Tibial nerve (tissue), 4 donors: ENCODE measurements around the gene MSI2.

ENCODE experiments used
- EP300 ChIP-seq, 2 donors: sonication (generic); formaldehyde crosslinking; IDR thresholded peaks; one replicate each; pipeline ENCODE4 v1.6.1; 2017; ENCODE audit warnings: antibody characterized with exemption in 2 of 2, mild to moderate bottlenecking in 1 of 2
- POLR2A ChIP-seq, 2 donors: fragments of 450-650 bp; IDR thresholded peaks; one replicate each; pipeline ENCODE4 v1.6.1; 2017; ENCODE audit warnings: antibody characterized with exemption in 2 of 2, mild to moderate bottlenecking in 2 of 2, moderate library complexity in 2 of 2
- TF ChIP-seq, protein P1 (sequence below), 5 experiments: fragments of 200-600 bp in 3 of 5; fragments of 450-650 bp in 2 of 5; sonication (generic) in 3 of 5; IDR thresholded peaks; one replicate each; pipeline ENCODE4 v1.5.1; 2016 to 2019; ENCODE audit warnings: antibody characterized with exemption in 5 of 5, mild to moderate bottlenecking in 3 of 5, moderate library complexity in 2 of 5

DNA sequence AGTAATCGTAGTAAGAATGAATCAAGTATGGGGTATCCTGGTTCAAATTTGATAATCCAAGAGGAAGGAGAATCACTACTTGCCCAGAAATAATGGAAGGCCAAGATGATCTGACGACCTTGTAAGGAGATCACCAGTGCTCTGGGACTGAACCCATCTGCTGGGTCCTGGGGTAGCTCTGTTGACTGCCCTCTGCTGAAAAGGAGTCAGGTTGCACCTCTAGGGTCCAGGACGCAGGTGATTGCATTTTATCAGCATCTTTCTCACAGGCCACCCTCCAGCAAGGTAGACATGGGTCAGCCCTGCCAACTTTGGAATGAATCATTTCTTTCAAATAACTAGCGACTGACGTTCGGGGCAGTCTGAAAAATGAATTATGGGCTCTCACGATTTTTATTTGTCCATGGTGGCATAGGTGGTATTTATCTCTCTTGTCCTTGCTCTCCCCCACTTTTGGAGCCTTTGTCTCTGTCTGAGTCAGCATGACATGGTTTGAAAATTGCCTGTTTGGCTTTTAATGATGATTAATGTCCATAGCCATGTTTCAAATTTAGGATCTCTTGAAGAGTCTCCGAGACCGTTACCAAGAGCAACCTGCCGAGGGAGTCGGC is 163.7 kb downstream of the MSI2 start:
- TF ChIP-seq, protein P1, sequence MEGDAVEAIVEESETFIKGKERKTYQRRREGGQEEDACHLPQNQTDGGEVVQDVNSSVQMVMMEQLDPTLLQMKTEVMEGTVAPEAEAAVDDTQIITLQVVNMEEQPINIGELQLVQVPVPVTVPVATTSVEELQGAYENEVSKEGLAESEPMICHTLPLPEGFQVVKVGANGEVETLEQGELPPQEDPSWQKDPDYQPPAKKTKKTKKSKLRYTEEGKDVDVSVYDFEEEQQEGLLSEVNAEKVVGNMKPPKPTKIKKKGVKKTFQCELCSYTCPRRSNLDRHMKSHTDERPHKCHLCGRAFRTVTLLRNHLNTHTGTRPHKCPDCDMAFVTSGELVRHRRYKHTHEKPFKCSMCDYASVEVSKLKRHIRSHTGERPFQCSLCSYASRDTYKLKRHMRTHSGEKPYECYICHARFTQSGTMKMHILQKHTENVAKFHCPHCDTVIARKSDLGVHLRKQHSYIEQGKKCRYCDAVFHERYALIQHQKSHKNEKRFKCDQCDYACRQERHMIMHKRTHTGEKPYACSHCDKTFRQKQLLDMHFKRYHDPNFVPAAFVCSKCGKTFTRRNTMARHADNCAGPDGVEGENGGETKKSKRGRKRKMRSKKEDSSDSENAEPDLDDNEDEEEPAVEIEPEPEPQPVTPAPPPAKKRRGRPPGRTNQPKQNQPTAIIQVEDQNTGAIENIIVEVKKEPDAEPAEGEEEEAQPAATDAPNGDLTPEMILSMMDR (IDR thresholded peaks at IDR 0.05) = no peak
- TF ChIP-seq EP300 (IDR thresholded peaks at IDR 0.05) = no peak
- TF ChIP-seq POLR2A (IDR thresholded peaks at IDR 0.05) = no peak
